HepG2 (cell line): ENCODE data around the gene SERPINA6. TPM values are rescaled to one million over a fixed set of nuclear protein-coding genes. Genes with fewer than 3 reads are reported as not detected.

Source experiments
- ATAC-seq: fragments of 200-7000 bp; cut with Tn5 transposase; 3 replicates; pipeline ENCODE4 v1.9.1; 2020; ENCODE audit warnings: mild to moderate bottlenecking, moderate library complexity
- BruUV-seq: library from RNA; stranded (reverse); fragments of 400-500 nt; replicated peaks from 2 replicates; lab custom pipeline; 2021; lab: Mats Ljungman, UMichigan
- CTCF ChIA-PET: fragments of 300-600 bp; formaldehyde crosslinking; extraction: SDS; loops from one replicate; lab custom pipeline; 2021; ENCODE audit warnings: low total read pairs, inconsistent platforms, low intra/inter-chr PET ratio; lab: Yijun Ruan, JAX
- POLR2A ChIA-PET: fragments of 350-600 bp; sonication (Branson Sonifier 250); formaldehyde crosslinking; loops from one replicate; lab custom pipeline; 2020; ENCODE audit warnings: antibody characterized with exemption, inconsistent platforms; lab: Yijun Ruan, JAX
- DNase-seq: peaks from one replicate; pipeline ENCODE4 v3.0.0-alpha.2; 2015; ENCODE audit warnings: low spot score
- FAIRE-seq: peaks from 3 replicates; lab custom pipeline; 2011; peaks lifted over from hg19 to GRCh38; lab: Jason Lieb, UNC
- H2AFZ ChIP-seq: one replicate; pipeline ENCODE4 v1.6.1; 2011; ENCODE audit warnings: low read length, inconsistent platforms
- H3K27ac ChIP-seq: fragments of 300-600 bp; 3 replicates; pipeline ENCODE4 v1.8.0; 2011; ENCODE audit warnings: mixed run types, mild to moderate bottlenecking, mixed read lengths, low read length, inconsistent platforms; ENCODE audit not compliant: insufficient read depth; ENCODE audit errors: extremely low read length
- H3K27me3 ChIP-seq, 2 experiments: fragments of 200-600 bp in 1 of 2; 2 replicates in 1 of 2; 3 replicates in 1 of 2; pipeline versions ENCODE4 v1.6.0 to v1.8.0; 2011; ENCODE audit warnings: low read length in 2 of 2, mild to moderate bottlenecking in 2 of 2, moderate library complexity in 2 of 2, inconsistent platforms in 1 of 2; ENCODE audit not compliant: insufficient read depth in 2 of 2, control insufficient read depth in 1 of 2
- H3K36me3 ChIP-seq, 2 experiments: fragments of 200-600 bp in 1 of 2; replicated peaks in 1 of 2; 2 replicates in 1 of 2; 3 replicates in 1 of 2; pipeline versions ENCODE4 v1.5.1 to v1.8.0; 2011; ENCODE audit warnings: low read length in 2 of 2, inconsistent platforms in 1 of 2; ENCODE audit not compliant: insufficient read depth in 2 of 2, control insufficient read depth in 1 of 2
- H3K4me1 ChIP-seq: 2 replicates; pipeline ENCODE4 v1.5.1; 2012; ENCODE audit warnings: low read length, inconsistent platforms; ENCODE audit not compliant: insufficient read depth
- H3K4me2 ChIP-seq: 2 replicates; pipeline ENCODE4 v1.6.0; 2011; ENCODE audit warnings: low read depth, low read length, inconsistent platforms
- H3K4me3 ChIP-seq, 3 experiments: fragments of 200-600 bp in 1 of 3; sonication (generic), shearing (Covaris generic) in 1 of 3; replicated peaks in 1 of 3; 2 replicates each; pipeline ENCODE4 v1.5.1; 2011 to 2016; ENCODE audit warnings: low read length in 3 of 3, inconsistent platforms in 2 of 3, low read depth in 2 of 3, mild to moderate bottlenecking in 2 of 3, control low read depth in 1 of 3, mixed read lengths in 1 of 3; ENCODE audit not compliant: insufficient read depth in 1 of 3
- H3K79me2 ChIP-seq: one replicate; pipeline ENCODE4 v1.6.1; 2011; ENCODE audit warnings: low read length, inconsistent platforms; ENCODE audit not compliant: insufficient read depth
- H3K9ac ChIP-seq: 2 replicates; pipeline ENCODE4 v1.6.0; 2011; ENCODE audit warnings: mild to moderate bottlenecking, low read depth, low read length, inconsistent platforms; ENCODE audit not compliant: insufficient read depth
- H3K9me3 ChIP-seq: 2 replicates; pipeline ENCODE4 v1.5.1; 2012; ENCODE audit warnings: mild to moderate bottlenecking, low read length
- H4K20me1 ChIP-seq: 2 replicates; pipeline ENCODE4 v1.6.0; 2011; ENCODE audit warnings: inconsistent platforms, mild to moderate bottlenecking, low read length, moderate library complexity; ENCODE audit not compliant: insufficient read depth
- ARNT ChIP-seq: fragments of 450-650 bp; IDR thresholded peaks from 2 replicates; pipeline ENCODE4 v1.6.1; 2017
- ATF3 ChIP-seq: sonication (generic); formaldehyde crosslinking; IDR thresholded peaks from 2 replicates; pipeline ENCODE4 v1.4.0; 2020; ENCODE audit warnings: missing genetic modification reagents
- CREB1 ChIP-seq, 2 experiments: fragments of 450-650 bp in 1 of 2; IDR thresholded peaks; 2 replicates each; pipeline ENCODE4 v1.6.1; 2016 to 2017; ENCODE audit warnings: control low read depth in 1 of 2, mild to moderate bottlenecking in 1 of 2, missing compliant biosample characterization in 1 of 2, missing genetic modification characterization in 1 of 2
- ERF ChIP-seq: IDR thresholded peaks from 2 replicates; pipeline ENCODE4 v1.6.1; 2018; ENCODE audit warnings: missing biosample characterization, missing genetic modification reagents
- KAT7 ChIP-seq: IDR thresholded peaks from 2 replicates; pipeline ENCODE4 v1.6.1; 2018; ENCODE audit warnings: borderline replicate concordance, missing compliant biosample characterization
- MBNL3 ChIP-seq: fragments of 250-450 bp; sonication (Bioruptor Pico); conservative IDR thresholded peaks from 2 replicates; pipeline ENCODE4 v1.8.0; 2022; ENCODE audit warnings: mild to moderate bottlenecking, inconsistent platforms
- MIER3 ChIP-seq: IDR thresholded peaks from 2 replicates; pipeline ENCODE4 v1.6.1; 2016; ENCODE audit warnings: missing compliant biosample characterization, borderline replicate concordance
- PCBP1 ChIP-seq: fragments of 200-400 bp; formaldehyde crosslinking; IDR thresholded peaks from 2 replicates; pipeline ENCODE4 v1.6.1; 2017; ENCODE audit warnings: mild to moderate bottlenecking, low read depth, low read length, borderline replicate concordance
- RERE ChIP-seq: IDR thresholded peaks from 2 replicates; pipeline ENCODE4 v1.6.1; 2016; ENCODE audit warnings: low read depth, missing genetic modification reagents, missing compliant biosample characterization
- SRF ChIP-seq: IDR thresholded peaks from 2 replicates; pipeline ENCODE4 v1.6.1; 2011; ENCODE audit warnings: mild to moderate bottlenecking, low read depth, low read length, moderate library complexity
- TCF7L2 ChIP-seq: IDR thresholded peaks from 2 replicates; pipeline ENCODE4 v1.6.1; 2011; ENCODE audit warnings: mild to moderate bottlenecking, low read depth, low read length, moderate library complexity
- TEAD2 ChIP-seq: sonication (generic); formaldehyde crosslinking; IDR thresholded peaks from 2 replicates; pipeline ENCODE4 v1.9.0; 2021; ENCODE audit warnings: missing genetic modification reagents
- ZFP90 ChIP-seq: sonication (generic); formaldehyde crosslinking; IDR thresholded peaks from 2 replicates; pipeline ENCODE4 v1.8.0; 2022; ENCODE audit warnings: missing genetic modification reagents, mild to moderate bottlenecking, inconsistent platforms, borderline replicate concordance
- ZMAT5 ChIP-seq: sonication (generic); formaldehyde crosslinking; IDR thresholded peaks from 2 replicates; pipeline ENCODE4 v1.5.0; 2020; ENCODE audit warnings: mild to moderate bottlenecking, low read depth, missing genetic modification reagents, borderline replicate concordance
- ZNF484 ChIP-seq: sonication (generic); formaldehyde crosslinking; IDR thresholded peaks from 2 replicates; pipeline ENCODE4 v1.5.1; 2020; ENCODE audit warnings: mild to moderate bottlenecking, low read depth, missing genetic modification reagents, borderline replicate concordance
- ZNF563 ChIP-seq: sonication (generic); formaldehyde crosslinking; IDR thresholded peaks from 2 replicates; pipeline ENCODE4 v1.8.0; 2022; ENCODE audit warnings: mild to moderate bottlenecking, moderate library complexity, missing genetic modification reagents
- ZNF569 ChIP-seq: sonication (generic); formaldehyde crosslinking; IDR thresholded peaks from 2 replicates; pipeline ENCODE4 v1.5.0; 2020; ENCODE audit warnings: mild to moderate bottlenecking, missing genetic modification reagents, moderate library complexity, borderline replicate concordance
- ZNF780A ChIP-seq: sonication (generic); formaldehyde crosslinking; IDR thresholded peaks from 2 replicates; pipeline ENCODE4 v1.8.0; 2022; ENCODE audit warnings: mild to moderate bottlenecking, missing genetic modification reagents, moderate library complexity
- in situ Hi-C: cut with HindIII; loops from 2 replicates; pipeline ENCODE4 v1.10.0; 2017; ENCODE audit warnings: low pct_unique_long_range_greater_than_20kb; ENCODE audit not compliant: extremely low pct_ligation_motif_present
- intact Hi-C: fragments of 100-400 bp; cut with micrococcal nuclease; formaldehyde crosslinking; loops from one replicate; pipeline ENCODE4 v1.10.0; 2022; ENCODE audit not compliant: unreplicated experiment
- polyA plus RNA-seq, 8 experiments: library from polyadenylated mRNA; depleted of rRNA in 3 of 8; stranded (reverse) in 7 of 8; unstranded in 1 of 8; fragments of >200 nt; fragmentation: Illumina TruSeq in 4 of 8; extraction: Trizol in 4 of 8; gene quantifications; 2 replicates each; pipeline versions ENCODE4 v1.2.1 to v1.2.3, GENCODE V29; 2011 to 2016; ENCODE audit warnings: low read depth in 4 of 8, missing spikeins in 1 of 8, mixed read lengths in 1 of 8; ENCODE audit not compliant: insufficient read depth in 1 of 8
- total RNA-seq, 5 experiments: library from RNA; depleted of rRNA; stranded (reverse); fragments of >200 nt; fragmentation: Illumina TruSeq; extraction: Trizol; gene quantifications; 2 replicates each; pipeline ENCODE4 v1.2.3, GENCODE V29; 2016; ENCODE audit warnings: low read depth in 1 of 5

The SERPINA6 gene
- total and polyA plus RNA-seq, 2 of the 13 experiments (the other 11 are each of a cell fraction or from before 2014, with no cell fraction given) = 260 to 333 TPM

- no peak for FAIRE-seq
- no peaks in the 10 kb centered on the region for H4K20me1 ChIP-seq
- H2AFZ ChIP-seq = no peak overlapping the region
- no TSS peak for BruUV-seq
- H3K27me3 ChIP-seq = no peaks in the 10 kb centered on the region
- CTCF ChIA-PET = no interaction called here
- peaks cover 34% of the 10 kb centered on the region for H3K4me1 ChIP-seq
- POLR2A ChIA-PET = interaction anchor here (0.7 kb wide), 1 partner anchor 8 kb away, joined by 3 read pairs; no protein-coding TSS in a partner anchor
- H3K9ac ChIP-seq = no peak overlapping the region
- H3K27ac ChIP-seq = no peak overlapping the region
- TF ChIP-seq ARNT = no peak
- no peak for TF ChIP-seq RERE
- TF ChIP-seq TCF7L2 = no peak
- TF ChIP-seq ZMAT5 (CRISPR knock-in tag) = no peak
- no peak for TF ChIP-seq MBNL3
- TF ChIP-seq CREB1 (IDR thresholded peaks at IDR 0.05) = no peak
- no peak for TF ChIP-seq CREB1 (CRISPR knock-in tag; IDR thresholded peaks at IDR 0.05)
- TF ChIP-seq ZNF563 (CRISPR knock-in tag) = no peak
- no peak for TF ChIP-seq ERF (CRISPR knock-in tag)
- no peak for TF ChIP-seq KAT7 (CRISPR knock-in tag)
- no peak for TF ChIP-seq ZNF569 (CRISPR knock-in tag)
- TF ChIP-seq ZNF484 (CRISPR knock-in tag) = no peak
- TF ChIP-seq TEAD2 (CRISPR knock-in tag) = no peak
- no peak for TF ChIP-seq ZNF780A (CRISPR knock-in tag)
- TF ChIP-seq ZFP90 (CRISPR knock-in tag) = no peak
- no peak for TF ChIP-seq ATF3 (CRISPR knock-in tag)
- no peak for TF ChIP-seq SRF
- no peak for TF ChIP-seq PCBP1
- TF ChIP-seq MIER3 (CRISPR knock-in tag) = no peak
- no peak overlapping the region for H3K4me2 ChIP-seq
- H3K4me3 ChIP-seq = no peak overlapping the region
- in situ Hi-C loops (no loop called here), intact Hi-C loops (no loop called here)
- no peak for ATAC-seq
- no peak for DNase-seq
- H3K9me3 ChIP-seq = no peaks in the 10 kb centered on the region
- H3K79me2 ChIP-seq = peaks cover 5% of the 10 kb centered on the region
- H3K36me3 ChIP-seq = peaks cover 5 to 20% of the 10 kb centered on the region in 2 experiments
These were observed 38.0 kb downstream of the SERPINA6 start for GRCh38 chr14:94285158-94285557.
